HL-60 (cell line): ENCODE data around the gene BTN2A1.

Source experiments
- DNase-seq, 2 experiments: peaks; one replicate each; pipeline ENCODE4 v3.0.0-alpha.2; 2010 to 2020; ENCODE audit warnings: low read depth in 1 of 2, low spot score in 1 of 2
- H3K27ac ChIP-seq: fragments of 250-450 bp; sonication (Bioruptor Pico); replicated peaks from 2 replicates; pipeline ENCODE4 v1.5.1; 2020; ENCODE audit warnings: mild to moderate bottlenecking, moderate library complexity
- H3K27me3 ChIP-seq: fragments of 250-450 bp; sonication (Bioruptor Pico); 2 replicates; pipeline ENCODE4 v1.5.1; 2021; ENCODE audit warnings: mild to moderate bottlenecking, moderate library complexity; ENCODE audit not compliant: insufficient read depth, poor library complexity, severe bottlenecking
- H3K4me3 ChIP-seq: replicated peaks from 2 replicates; pipeline ENCODE4 v1.5.1; 2011; ENCODE audit warnings: mild to moderate bottlenecking, control low read depth, low read length; ENCODE audit not compliant: insufficient read depth
- CTCF ChIP-seq: IDR thresholded peaks from one replicate; pipeline ENCODE4 v1.5.1; 2011; ENCODE audit warnings: low read length, control low read depth, inconsistent platforms; ENCODE audit not compliant: insufficient read depth
- GABPA ChIP-seq: IDR thresholded peaks from 2 replicates; pipeline ENCODE4 v1.6.1; 2012; ENCODE audit warnings: low read depth
- POLR2AphosphoS5 ChIP-seq: IDR thresholded peaks from 2 replicates; pipeline ENCODE4 v1.6.1; 2012; ENCODE audit warnings: low read depth
- SPI1 ChIP-seq: IDR thresholded peaks from 2 replicates; pipeline ENCODE4 v1.6.1; 2012; ENCODE audit warnings: low read depth, mild to moderate bottlenecking, borderline replicate concordance
- TF ChIP-seq, protein P1 (sequence below): IDR thresholded peaks from 2 replicates; pipeline ENCODE4 v1.6.1; 2012; ENCODE audit warnings: low read depth; ENCODE audit not compliant: insufficient replicate concordance

The BTN2A1 gene

GRCh38 chr6:26452631-26453235, 5.0 kb upstream of the BTN2A1 start:
- Histone ChIP-seq H3K27me3 (no peaks in the 10 kb centered on the region), H3K27ac (no peak overlapping the region), H3K4me3 (no peak overlapping the region)
- TF ChIP-seq POLR2AphosphoS5 (no peak), GABPA (no peak)
- TF ChIP-seq, protein P1, sequence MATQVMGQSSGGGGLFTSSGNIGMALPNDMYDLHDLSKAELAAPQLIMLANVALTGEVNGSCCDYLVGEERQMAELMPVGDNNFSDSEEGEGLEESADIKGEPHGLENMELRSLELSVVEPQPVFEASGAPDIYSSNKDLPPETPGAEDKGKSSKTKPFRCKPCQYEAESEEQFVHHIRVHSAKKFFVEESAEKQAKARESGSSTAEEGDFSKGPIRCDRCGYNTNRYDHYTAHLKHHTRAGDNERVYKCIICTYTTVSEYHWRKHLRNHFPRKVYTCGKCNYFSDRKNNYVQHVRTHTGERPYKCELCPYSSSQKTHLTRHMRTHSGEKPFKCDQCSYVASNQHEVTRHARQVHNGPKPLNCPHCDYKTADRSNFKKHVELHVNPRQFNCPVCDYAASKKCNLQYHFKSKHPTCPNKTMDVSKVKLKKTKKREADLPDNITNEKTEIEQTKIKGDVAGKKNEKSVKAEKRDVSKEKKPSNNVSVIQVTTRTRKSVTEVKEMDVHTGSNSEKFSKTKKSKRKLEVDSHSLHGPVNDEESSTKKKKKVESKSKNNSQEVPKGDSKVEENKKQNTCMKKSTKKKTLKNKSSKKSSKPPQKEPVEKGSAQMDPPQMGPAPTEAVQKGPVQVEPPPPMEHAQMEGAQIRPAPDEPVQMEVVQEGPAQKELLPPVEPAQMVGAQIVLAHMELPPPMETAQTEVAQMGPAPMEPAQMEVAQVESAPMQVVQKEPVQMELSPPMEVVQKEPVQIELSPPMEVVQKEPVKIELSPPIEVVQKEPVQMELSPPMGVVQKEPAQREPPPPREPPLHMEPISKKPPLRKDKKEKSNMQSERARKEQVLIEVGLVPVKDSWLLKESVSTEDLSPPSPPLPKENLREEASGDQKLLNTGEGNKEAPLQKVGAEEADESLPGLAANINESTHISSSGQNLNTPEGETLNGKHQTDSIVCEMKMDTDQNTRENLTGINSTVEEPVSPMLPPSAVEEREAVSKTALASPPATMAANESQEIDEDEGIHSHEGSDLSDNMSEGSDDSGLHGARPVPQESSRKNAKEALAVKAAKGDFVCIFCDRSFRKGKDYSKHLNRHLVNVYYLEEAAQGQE = no peak
- DNase-seq = no peak

DNA sequence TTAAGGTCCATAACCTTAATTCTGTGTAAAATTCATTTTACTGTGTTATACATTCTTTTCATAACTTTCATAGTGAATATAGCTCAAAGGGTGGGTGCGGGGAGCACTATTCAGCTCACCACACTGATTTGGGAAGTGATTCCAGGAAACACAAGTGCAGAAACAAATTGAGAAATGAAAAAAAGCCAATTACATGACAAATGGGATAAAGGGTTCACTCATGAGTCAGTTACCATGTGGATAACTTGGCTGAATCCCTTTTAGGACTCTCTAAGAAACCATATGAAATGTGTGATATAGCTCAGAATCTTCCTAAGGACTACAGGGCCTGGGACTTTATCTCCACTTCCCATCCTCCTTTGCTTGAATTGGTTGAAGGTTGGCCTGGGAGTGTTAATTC, 3.1 kb upstream of the BTN2A1 start:
- no peak for TF ChIP-seq CTCF
- Histone ChIP-seq H3K4me3 (no peak overlapping the region), H3K27ac (no peak overlapping the region), H3K27me3 (no peaks in the 10 kb centered on the region)
- no peak for DNase-seq

GRCh38 chr6:26455357-26455970, 2.3 kb upstream of the BTN2A1 start:
- no peak for TF ChIP-seq SPI1
- TF ChIP-seq POLR2AphosphoS5 = no peak
- TF ChIP-seq, protein P1 = no peak
- TF ChIP-seq GABPA = no peak
- no peak for TF ChIP-seq CTCF
- Histone ChIP-seq H3K27ac (no peak overlapping the region), H3K27me3 (no peaks in the 10 kb centered on the region), H3K4me3 (no peak overlapping the region)
- DNase-seq = no peak

- no peak overlapping the region; the same call in 1 of the 2 replicates for H3K4me3 ChIP-seq
- no peak for DNase-seq
- TF ChIP-seq CTCF (no peak), SPI1 (no peak), POLR2AphosphoS5 (no peak), GABPA (no peak)
- TF ChIP-seq, protein P1 = no peak
- peak overlapping the region; percentile 94 for H3K27ac ChIP-seq
- H3K27me3 ChIP-seq = no peaks in the 10 kb centered on the region
Observed at GRCh38 chr6:26457264-26457805, 420 bp upstream of the BTN2A1 start.
